HEK293 (cell line): ENCODE data around the gene MRPS18A.

Source experiments
- GFI1B ChIP-seq: fragments of 450-650 bp; formaldehyde crosslinking; IDR thresholded peaks from 2 replicates; pipeline ENCODE4 v1.5.1; 2016; ENCODE audit warnings: missing biosample characterization, missing genetic modification characterization
- GLIS1 ChIP-seq: fragments of 450-650 bp; formaldehyde crosslinking; IDR thresholded peaks from 2 replicates; pipeline ENCODE4 v1.5.1; 2016; ENCODE audit warnings: missing biosample characterization, missing genetic modification characterization
- HOXD13 ChIP-seq: sonication (generic); formaldehyde crosslinking; IDR thresholded peaks from 2 replicates; pipeline ENCODE4 v1.8.0; 2022; ENCODE audit warnings: missing genetic modification reagents, borderline replicate concordance
- KLF1 ChIP-seq: fragments of 450-650 bp; formaldehyde crosslinking; IDR thresholded peaks from 2 replicates; pipeline ENCODE4 v1.5.1; 2016; ENCODE audit warnings: missing biosample characterization, missing genetic modification characterization
- MZF1 ChIP-seq: fragments of 450-650 bp; formaldehyde crosslinking; IDR thresholded peaks from 2 replicates; pipeline ENCODE4 v1.5.1; 2017; ENCODE audit warnings: missing biosample characterization, missing genetic modification characterization, borderline replicate concordance
- OSR2 ChIP-seq: fragments of 450-650 bp; formaldehyde crosslinking; IDR thresholded peaks from 2 replicates; pipeline ENCODE4 v1.5.1; 2016; ENCODE audit warnings: missing biosample characterization, missing genetic modification characterization
- OVOL3 ChIP-seq: fragments of 450-650 bp; formaldehyde crosslinking; IDR thresholded peaks from 2 replicates; pipeline ENCODE4 v1.5.1; 2016; ENCODE audit warnings: missing biosample characterization, missing genetic modification characterization
- REPIN1 ChIP-seq: fragments of 450-650 bp; formaldehyde crosslinking; IDR thresholded peaks from 2 replicates; pipeline ENCODE4 v1.5.1; 2017; ENCODE audit warnings: missing biosample characterization, missing genetic modification characterization, low read depth
- SP7 ChIP-seq: fragments of 450-650 bp; formaldehyde crosslinking; IDR thresholded peaks from 2 replicates; pipeline ENCODE4 v1.5.1; 2016; ENCODE audit warnings: missing biosample characterization, missing genetic modification characterization
- WT1 ChIP-seq: fragments of 450-650 bp; formaldehyde crosslinking; IDR thresholded peaks from 2 replicates; pipeline ENCODE4 v1.5.1; 2016; ENCODE audit warnings: missing biosample characterization, missing genetic modification characterization
- ZBTB17 ChIP-seq: fragments of 450-650 bp; formaldehyde crosslinking; IDR thresholded peaks from 2 replicates; pipeline ENCODE4 v1.5.1; 2016; ENCODE audit warnings: missing biosample characterization, missing genetic modification characterization
- ZBTB8A ChIP-seq: fragments of 450-650 bp; formaldehyde crosslinking; IDR thresholded peaks from 2 replicates; pipeline ENCODE4 v1.5.1; 2016; ENCODE audit warnings: missing biosample characterization, missing genetic modification characterization
- ZNF140 ChIP-seq: fragments of 450-650 bp; formaldehyde crosslinking; IDR thresholded peaks from 2 replicates; pipeline ENCODE4 v1.5.1; 2016; ENCODE audit warnings: missing biosample characterization, missing genetic modification characterization
- ZNF24 ChIP-seq: fragments of 450-650 bp; formaldehyde crosslinking; IDR thresholded peaks from 2 replicates; pipeline ENCODE4 v1.5.1; 2016; ENCODE audit warnings: missing biosample characterization, missing genetic modification characterization
- ZNF248 ChIP-seq: fragments of 450-650 bp; formaldehyde crosslinking; IDR thresholded peaks from 2 replicates; pipeline ENCODE4 v1.5.1; 2017; ENCODE audit warnings: missing biosample characterization, missing genetic modification characterization
- ZNF354C ChIP-seq: fragments of 450-650 bp; formaldehyde crosslinking; IDR thresholded peaks from 2 replicates; pipeline ENCODE4 v1.5.1; 2016; ENCODE audit warnings: missing biosample characterization, missing genetic modification characterization, low read depth, borderline replicate concordance
- ZNF366 ChIP-seq: fragments of 450-650 bp; formaldehyde crosslinking; conservative IDR thresholded peaks from 2 replicates; pipeline ENCODE4 v1.5.1; 2016; ENCODE audit warnings: missing biosample characterization, missing genetic modification characterization
- ZNF37A ChIP-seq: fragments of 450-650 bp; IDR thresholded peaks from 2 replicates; pipeline ENCODE4 v1.5.1; 2018; ENCODE audit warnings: missing biosample characterization, missing genetic modification characterization
- ZNF501 ChIP-seq: fragments of 450-650 bp; formaldehyde crosslinking; IDR thresholded peaks from 2 replicates; pipeline ENCODE4 v1.5.1; 2016; ENCODE audit warnings: missing biosample characterization, missing genetic modification characterization
- ZNF521 ChIP-seq: fragments of 450-650 bp; formaldehyde crosslinking; IDR thresholded peaks from 2 replicates; pipeline ENCODE4 v1.5.1; 2017; ENCODE audit warnings: missing biosample characterization, mild to moderate bottlenecking, missing genetic modification characterization
- ZNF529 ChIP-seq: fragments of 450-650 bp; formaldehyde crosslinking; IDR thresholded peaks from 2 replicates; pipeline ENCODE4 v1.5.1; 2017; ENCODE audit warnings: missing genetic modification characterization, missing biosample characterization; ENCODE audit not compliant: insufficient replicate concordance
- ZNF530 ChIP-seq: fragments of 450-650 bp; formaldehyde crosslinking; IDR thresholded peaks from 2 replicates; pipeline ENCODE4 v1.5.1; 2016; ENCODE audit warnings: low read depth, missing biosample characterization, missing genetic modification characterization
- ZNF548 ChIP-seq: fragments of 450-650 bp; formaldehyde crosslinking; IDR thresholded peaks from 2 replicates; pipeline ENCODE4 v1.5.1; 2016; ENCODE audit warnings: missing biosample characterization, missing genetic modification characterization
- ZNF560 ChIP-seq: fragments of 450-650 bp; formaldehyde crosslinking; IDR thresholded peaks from 2 replicates; pipeline ENCODE4 v1.5.1; 2017; ENCODE audit warnings: missing biosample characterization, missing genetic modification characterization, borderline replicate concordance
- ZNF629 ChIP-seq: fragments of 450-650 bp; formaldehyde crosslinking; IDR thresholded peaks from 2 replicates; pipeline ENCODE4 v1.5.1; 2017; ENCODE audit warnings: missing biosample characterization, missing genetic modification characterization
- ZNF658 ChIP-seq: fragments of 450-650 bp; formaldehyde crosslinking; IDR thresholded peaks from 2 replicates; pipeline ENCODE4; 2016; ENCODE audit warnings: missing biosample characterization, missing genetic modification characterization
- ZNF664 ChIP-seq: fragments of 450-650 bp; formaldehyde crosslinking; IDR thresholded peaks from 2 replicates; pipeline ENCODE4 v1.5.1; 2016; ENCODE audit warnings: missing biosample characterization, missing genetic modification characterization
- ZXDB ChIP-seq: fragments of 450-650 bp; formaldehyde crosslinking; IDR thresholded peaks from 2 replicates; pipeline ENCODE4 v1.5.1; 2016; ENCODE audit warnings: missing biosample characterization, missing genetic modification characterization
- TF ChIP-seq, protein P1 (sequence below): fragments of 450-650 bp; formaldehyde crosslinking; IDR thresholded peaks from 2 replicates; pipeline ENCODE4 v1.5.1; 2017; ENCODE audit warnings: missing biosample characterization, missing genetic modification characterization
- TF ChIP-seq, protein P2 (sequence below): fragments of 450-650 bp; formaldehyde crosslinking; IDR thresholded peaks from 2 replicates; pipeline ENCODE4 v1.5.1; 2016; ENCODE audit warnings: missing biosample characterization, missing genetic modification characterization
- TF ChIP-seq, protein P3 (sequence below): fragments of 450-650 bp; formaldehyde crosslinking; IDR thresholded peaks from 2 replicates; pipeline ENCODE4; 2016; ENCODE audit warnings: missing biosample characterization, missing genetic modification characterization
- TF ChIP-seq, protein P4 (sequence below): fragments of 450-650 bp; formaldehyde crosslinking; IDR thresholded peaks from 2 replicates; pipeline ENCODE4 v1.5.1; 2016; ENCODE audit warnings: missing biosample characterization, missing genetic modification characterization, low read depth
- TF ChIP-seq, protein P5 (sequence below): fragments of 450-650 bp; formaldehyde crosslinking; IDR thresholded peaks from 2 replicates; pipeline ENCODE4 v1.5.1; 2016; ENCODE audit warnings: missing biosample characterization, missing genetic modification characterization

Gene MRPS18A

DNA sequence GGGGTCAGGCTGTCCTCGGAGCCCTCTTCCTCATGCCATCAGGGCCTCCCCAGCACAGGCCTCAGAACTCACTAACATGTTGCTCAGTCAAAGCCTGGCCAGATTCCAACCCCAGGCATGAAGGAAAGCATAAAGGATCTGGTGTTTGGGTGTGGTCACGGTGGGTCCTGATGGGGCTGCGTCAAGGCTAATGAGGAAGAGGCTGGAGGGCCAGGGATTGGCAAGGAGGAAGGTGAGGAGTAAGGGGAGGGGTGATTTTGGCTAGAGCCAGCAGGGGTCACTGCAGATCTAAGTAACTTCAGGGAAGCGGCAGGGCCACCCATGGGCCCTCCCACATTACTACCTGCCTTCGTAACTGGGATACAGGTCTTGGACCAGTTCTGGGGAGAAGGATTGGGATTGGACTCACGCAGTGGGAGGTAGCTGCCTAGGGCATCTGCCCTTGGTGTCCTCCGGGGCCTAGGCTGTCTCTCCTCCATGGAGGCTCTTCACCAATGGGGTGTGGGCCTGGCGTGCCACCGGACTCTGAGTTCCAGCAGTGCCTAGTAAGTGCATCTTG lies 36.2 kb upstream of the MRPS18A start (continued):
- TF ChIP-seq SP7 (peak; percentile 54), WT1 (tag by site-specific recombination) (no peak), HOXD13 (CRISPR knock-in tag) (no peak), ZXDB (tag by site-specific recombination) (no peak), ZNF548 (tag by site-specific recombination) (no peak), ZNF658 (tag by site-specific recombination) (no peak), ZNF501 (tag by site-specific recombination) (no peak), ZNF560 (no peak), REPIN1 (tag by site-specific recombination) (no peak), ZNF248 (tag by site-specific recombination) (no peak), ZNF24 (tag by site-specific recombination) (0 out of 2 replicates have a peak, but pooled peaks have one; percentile 15), OSR2 (tag by site-specific recombination) (no peak), MZF1 (tag by site-specific recombination) (no peak), ZNF37A (tag by site-specific recombination) (no peak), ZBTB17 (tag by site-specific recombination) (no peak), KLF1 (tag by site-specific recombination) (peak; percentile 54; the same call in 1 of the 2 replicates), ZBTB8A (tag by site-specific recombination) (no peak; the same call in 1 of the 2 replicates), GFI1B (no peak), ZNF521 (tag by site-specific recombination) (no peak), ZNF140 (tag by site-specific recombination) (no peak), ZNF629 (tag by site-specific recombination) (no peak), ZNF354C (no peak), OVOL3 (no peak), GLIS1 (tag by site-specific recombination) (peak; percentile 33; the same call in 1 of the 2 replicates), ZNF530 (tag by site-specific recombination) (no peak), ZNF664 (tag by site-specific recombination) (no peak), ZNF366 (tag by site-specific recombination) (0 out of 2 replicates have a peak, but pooled peaks have one; percentile 55), ZNF529 (no peak)
- TF ChIP-seq, protein P1, sequence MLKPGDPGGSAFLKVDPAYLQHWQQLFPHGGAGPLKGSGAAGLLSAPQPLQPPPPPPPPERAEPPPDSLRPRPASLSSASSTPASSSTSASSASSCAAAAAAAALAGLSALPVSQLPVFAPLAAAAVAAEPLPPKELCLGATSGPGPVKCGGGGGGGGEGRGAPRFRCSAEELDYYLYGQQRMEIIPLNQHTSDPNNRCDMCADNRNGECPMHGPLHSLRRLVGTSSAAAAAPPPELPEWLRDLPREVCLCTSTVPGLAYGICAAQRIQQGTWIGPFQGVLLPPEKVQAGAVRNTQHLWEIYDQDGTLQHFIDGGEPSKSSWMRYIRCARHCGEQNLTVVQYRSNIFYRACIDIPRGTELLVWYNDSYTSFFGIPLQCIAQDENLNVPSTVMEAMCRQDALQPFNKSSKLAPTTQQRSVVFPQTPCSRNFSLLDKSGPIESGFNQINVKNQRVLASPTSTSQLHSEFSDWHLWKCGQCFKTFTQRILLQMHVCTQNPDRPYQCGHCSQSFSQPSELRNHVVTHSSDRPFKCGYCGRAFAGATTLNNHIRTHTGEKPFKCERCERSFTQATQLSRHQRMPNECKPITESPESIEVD (tag by site-specific recombination), result no peak
- TF ChIP-seq, protein P2, sequence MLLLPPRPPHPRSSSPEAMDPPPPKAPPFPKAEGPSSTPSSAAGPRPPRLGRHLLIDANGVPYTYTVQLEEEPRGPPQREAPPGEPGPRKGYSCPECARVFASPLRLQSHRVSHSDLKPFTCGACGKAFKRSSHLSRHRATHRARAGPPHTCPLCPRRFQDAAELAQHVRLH (tag by site-specific recombination), result no peak
- TF ChIP-seq, protein P3, sequence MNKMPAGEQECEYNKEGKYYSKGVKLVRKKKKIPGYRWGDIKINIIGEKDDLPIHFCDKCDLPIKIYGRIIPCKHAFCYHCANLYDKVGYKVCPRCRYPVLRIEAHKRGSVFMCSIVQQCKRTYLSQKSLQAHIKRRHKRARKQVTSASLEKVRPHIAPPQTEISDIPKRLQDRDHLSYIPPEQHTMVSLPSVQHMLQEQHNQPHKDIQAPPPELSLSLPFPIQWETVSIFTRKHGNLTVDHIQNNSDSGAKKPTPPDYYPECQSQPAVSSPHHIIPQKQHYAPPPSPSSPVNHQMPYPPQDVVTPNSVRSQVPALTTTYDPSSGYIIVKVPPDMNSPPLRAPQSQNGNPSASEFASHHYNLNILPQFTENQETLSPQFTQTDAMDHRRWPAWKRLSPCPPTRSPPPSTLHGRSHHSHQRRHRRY, result no peak
- TF ChIP-seq, protein P4, sequence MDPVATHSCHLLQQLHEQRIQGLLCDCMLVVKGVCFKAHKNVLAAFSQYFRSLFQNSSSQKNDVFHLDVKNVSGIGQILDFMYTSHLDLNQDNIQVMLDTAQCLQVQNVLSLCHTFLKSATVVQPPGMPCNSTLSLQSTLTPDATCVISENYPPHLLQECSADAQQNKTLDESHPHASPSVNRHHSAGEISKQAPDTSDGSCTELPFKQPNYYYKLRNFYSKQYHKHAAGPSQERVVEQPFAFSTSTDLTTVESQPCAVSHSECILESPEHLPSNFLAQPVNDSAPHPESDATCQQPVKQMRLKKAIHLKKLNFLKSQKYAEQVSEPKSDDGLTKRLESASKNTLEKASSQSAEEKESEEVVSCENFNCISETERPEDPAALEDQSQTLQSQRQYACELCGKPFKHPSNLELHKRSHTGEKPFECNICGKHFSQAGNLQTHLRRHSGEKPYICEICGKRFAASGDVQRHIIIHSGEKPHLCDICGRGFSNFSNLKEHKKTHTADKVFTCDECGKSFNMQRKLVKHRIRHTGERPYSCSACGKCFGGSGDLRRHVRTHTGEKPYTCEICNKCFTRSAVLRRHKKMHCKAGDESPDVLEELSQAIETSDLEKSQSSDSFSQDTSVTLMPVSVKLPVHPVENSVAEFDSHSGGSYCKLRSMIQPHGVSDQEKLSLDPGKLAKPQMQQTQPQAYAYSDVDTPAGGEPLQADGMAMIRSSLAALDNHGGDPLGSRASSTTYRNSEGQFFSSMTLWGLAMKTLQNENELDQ (tag by site-specific recombination), result no peak
- TF ChIP-seq, protein P5, sequence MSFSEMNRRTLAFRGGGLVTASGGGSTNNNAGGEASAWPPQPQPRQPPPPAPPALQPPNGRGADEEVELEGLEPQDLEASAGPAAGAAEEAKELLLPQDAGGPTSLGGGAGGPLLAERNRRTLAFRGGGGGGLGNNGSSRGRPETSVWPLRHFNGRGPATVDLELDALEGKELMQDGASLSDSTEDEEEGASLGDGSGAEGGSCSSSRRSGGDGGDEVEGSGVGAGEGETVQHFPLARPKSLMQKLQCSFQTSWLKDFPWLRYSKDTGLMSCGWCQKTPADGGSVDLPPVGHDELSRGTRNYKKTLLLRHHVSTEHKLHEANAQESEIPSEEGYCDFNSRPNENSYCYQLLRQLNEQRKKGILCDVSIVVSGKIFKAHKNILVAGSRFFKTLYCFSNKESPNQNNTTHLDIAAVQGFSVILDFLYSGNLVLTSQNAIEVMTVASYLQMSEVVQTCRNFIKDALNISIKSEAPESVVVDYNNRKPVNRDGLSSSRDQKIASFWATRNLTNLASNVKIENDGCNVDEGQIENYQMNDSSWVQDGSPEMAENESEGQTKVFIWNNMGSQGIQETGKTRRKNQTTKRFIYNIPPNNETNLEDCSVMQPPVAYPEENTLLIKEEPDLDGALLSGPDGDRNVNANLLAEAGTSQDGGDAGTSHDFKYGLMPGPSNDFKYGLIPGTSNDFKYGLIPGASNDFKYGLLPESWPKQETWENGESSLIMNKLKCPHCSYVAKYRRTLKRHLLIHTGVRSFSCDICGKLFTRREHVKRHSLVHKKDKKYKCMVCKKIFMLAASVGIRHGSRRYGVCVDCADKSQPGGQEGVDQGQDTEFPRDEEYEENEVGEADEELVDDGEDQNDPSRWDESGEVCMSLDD (tag by site-specific recombination), result no peak
